ENCODE data around the gene IFITM5. TPM values are rescaled to one million over a fixed set of nuclear protein-coding genes. Genes with fewer than 3 reads are reported as not detected.
A peak's percentile ranks its signal among the peaks of the same experiment; 100 is the strongest.
"Not testable (repeated sequence)": the region's sequence is repeated elsewhere in the genome, so short reads cannot be mapped to it uniquely, and the experiment has no call there.

Gene IFITM5
- total RNA-seq, 1 donor from 2014 or later, result not detected

- H3K9me3 ChIP-seq; DNase-seq (ENCODE audit: extremely low spot score in 2 of 2); intact Hi-C loops (cut with DNase I); H3K36me3 ChIP-seq; H3K27me3 ChIP-seq: not testable (repeated sequence)
- peaks cover 31% of the 10 kb centered on the region for H3K4me1 ChIP-seq
- peak overlapping the region; percentile 96 for H3K27ac ChIP-seq
- H3K4me3 ChIP-seq, result peak overlapping the region; percentile 66 to 73
- TF ChIP-seq POLR2AphosphoS5 (IDR thresholded peaks at IDR 0.05; ENCODE audit: insufficient read depth in 1 of 2, low read depth in 1 of 2), result peak in 1 of 2 donors; percentile 55
These were observed 20.0 kb upstream of the IFITM5 start for GRCh38 chr11:319121-319887.

GRCh38 chr11:318405-319120 is 19.2 kb upstream of the IFITM5 start:
- DNase-seq (ENCODE audit: extremely low spot score in 2 of 2); H3K9me3 ChIP-seq; intact Hi-C loops (cut with DNase I); H3K36me3 ChIP-seq; H3K27me3 ChIP-seq: not testable (repeated sequence)
- H3K4me1 ChIP-seq, result peaks cover 27% of the 10 kb centered on the region
- H3K27ac ChIP-seq, result peak overlapping the region; percentile 97
- peak overlapping the region; percentile 66 to 73 for H3K4me3 ChIP-seq

GRCh38 chr11:317668-318404 is 18.5 kb upstream of the IFITM5 start:
- peak overlapping the region; percentile 97 for H3K27ac ChIP-seq
- H3K9me3 ChIP-seq; DNase-seq (ENCODE audit: extremely low spot score in 2 of 2); H3K36me3 ChIP-seq; intact Hi-C loops (cut with DNase I); H3K27me3 ChIP-seq: not testable (repeated sequence)
- peaks cover 34% of the 10 kb centered on the region for H3K4me1 ChIP-seq
- peak overlapping the region; percentile 26 to 28 for H3K4me3 ChIP-seq
- TF ChIP-seq POLR2AphosphoS5 (IDR thresholded peaks at IDR 0.05; ENCODE audit: insufficient read depth in 1 of 2, low read depth in 1 of 2), result peak in 1 of 2 donors; percentile 53

- peak overlapping the region; percentile 63 to 82 for H3K4me3 ChIP-seq
- H3K4me1 ChIP-seq, result peaks cover 42% of the 10 kb centered on the region
- intact Hi-C loops (cut with DNase I), result no loop called here
- H3K9me3 ChIP-seq, result no peaks in the 10 kb centered on the region
- peak overlapping the region; percentile 97 for H3K27ac ChIP-seq
- H3K36me3 ChIP-seq, result no peaks in the 10 kb centered on the region
- no peaks in the 10 kb centered on the region for H3K27me3 ChIP-seq
- TF ChIP-seq POLR2AphosphoS5 (IDR thresholded peaks at IDR 0.05; ENCODE audit: insufficient read depth in 1 of 2, low read depth in 1 of 2) (no peak), CTCF (IDR thresholded peaks at IDR 0.05) (no peak), POLR2A (IDR thresholded peaks at IDR 0.05) (no peak)
- DNase-seq (ENCODE audit: extremely low spot score in 2 of 2), result no peak
These were observed 17.6 kb upstream of the IFITM5 start for GRCh38 chr11:316891-317301.

- Histone ChIP-seq H3K4me1 (peaks cover 45% of the 10 kb centered on the region), H3K27ac (peak overlapping the region; percentile 97), H3K4me3 (peak overlapping the region; percentile 63 to 82), H3K36me3 (no peaks in the 10 kb centered on the region), H3K27me3 (no peaks in the 10 kb centered on the region), H3K9me3 (no peaks in the 10 kb centered on the region)
- TF ChIP-seq CTCF (IDR thresholded peaks at IDR 0.05) (no peak), POLR2AphosphoS5 (IDR thresholded peaks at IDR 0.05; ENCODE audit: insufficient read depth in 1 of 2, low read depth in 1 of 2) (peak in 1 of 2 donors; percentile 76)
- DNase-seq (ENCODE audit: extremely low spot score in 2 of 2), result no peak
- intact Hi-C loops (cut with DNase I), result no loop called here
These were observed 16.8 kb upstream of the IFITM5 start for GRCh38 chr11:316031-316701.

- peak overlapping the region; percentile 97 for H3K27ac ChIP-seq
- H3K27me3 ChIP-seq, result no peaks in the 10 kb centered on the region
- no peak for TF ChIP-seq CTCF (IDR thresholded peaks at IDR 0.05)
- TF ChIP-seq POLR2A (IDR thresholded peaks at IDR 0.05), result no peak
- no peak for TF ChIP-seq POLR2AphosphoS5 (IDR thresholded peaks at IDR 0.05; ENCODE audit: insufficient read depth in 1 of 2, low read depth in 1 of 2)
- DNase-seq (ENCODE audit: extremely low spot score in 2 of 2), result no peak
- peaks cover 41% of the 10 kb centered on the region for H3K4me1 ChIP-seq
- peak overlapping the region; percentile 63 to 82 for H3K4me3 ChIP-seq
- no peaks in the 10 kb centered on the region for H3K36me3 ChIP-seq
- no peaks in the 10 kb centered on the region for H3K9me3 ChIP-seq
- intact Hi-C loops (cut with DNase I), result no loop called here
These were observed 16.2 kb upstream of the IFITM5 start for GRCh38 chr11:315516-315994.
